ENCODE results near the gene CAPN2. TPM values are rescaled to one million over a fixed set of nuclear protein-coding genes. Genes with fewer than 3 reads are reported as not detected.
A peak's percentile ranks its signal among the peaks of the same experiment; 100 is the strongest.

CAPN2 gene
- total and polyA plus RNA-seq, 2 experiments from 2014 or later = 8.4 to 17.8 TPM

GRCh38 chr1:223706077-223706973, 6.0 kb upstream of the CAPN2 start (continued):
- TF ChIP-seq, protein P1, sequence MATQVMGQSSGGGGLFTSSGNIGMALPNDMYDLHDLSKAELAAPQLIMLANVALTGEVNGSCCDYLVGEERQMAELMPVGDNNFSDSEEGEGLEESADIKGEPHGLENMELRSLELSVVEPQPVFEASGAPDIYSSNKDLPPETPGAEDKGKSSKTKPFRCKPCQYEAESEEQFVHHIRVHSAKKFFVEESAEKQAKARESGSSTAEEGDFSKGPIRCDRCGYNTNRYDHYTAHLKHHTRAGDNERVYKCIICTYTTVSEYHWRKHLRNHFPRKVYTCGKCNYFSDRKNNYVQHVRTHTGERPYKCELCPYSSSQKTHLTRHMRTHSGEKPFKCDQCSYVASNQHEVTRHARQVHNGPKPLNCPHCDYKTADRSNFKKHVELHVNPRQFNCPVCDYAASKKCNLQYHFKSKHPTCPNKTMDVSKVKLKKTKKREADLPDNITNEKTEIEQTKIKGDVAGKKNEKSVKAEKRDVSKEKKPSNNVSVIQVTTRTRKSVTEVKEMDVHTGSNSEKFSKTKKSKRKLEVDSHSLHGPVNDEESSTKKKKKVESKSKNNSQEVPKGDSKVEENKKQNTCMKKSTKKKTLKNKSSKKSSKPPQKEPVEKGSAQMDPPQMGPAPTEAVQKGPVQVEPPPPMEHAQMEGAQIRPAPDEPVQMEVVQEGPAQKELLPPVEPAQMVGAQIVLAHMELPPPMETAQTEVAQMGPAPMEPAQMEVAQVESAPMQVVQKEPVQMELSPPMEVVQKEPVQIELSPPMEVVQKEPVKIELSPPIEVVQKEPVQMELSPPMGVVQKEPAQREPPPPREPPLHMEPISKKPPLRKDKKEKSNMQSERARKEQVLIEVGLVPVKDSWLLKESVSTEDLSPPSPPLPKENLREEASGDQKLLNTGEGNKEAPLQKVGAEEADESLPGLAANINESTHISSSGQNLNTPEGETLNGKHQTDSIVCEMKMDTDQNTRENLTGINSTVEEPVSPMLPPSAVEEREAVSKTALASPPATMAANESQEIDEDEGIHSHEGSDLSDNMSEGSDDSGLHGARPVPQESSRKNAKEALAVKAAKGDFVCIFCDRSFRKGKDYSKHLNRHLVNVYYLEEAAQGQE (IDR thresholded peaks at IDR 0.05; ENCODE audit: unreplicated experiment) = no peak
- no peak for TF ChIP-seq ZNF331 (CRISPR knock-in tag; IDR thresholded peaks at IDR 0.05; ENCODE audit: low read depth)
- TF ChIP-seq JUNB (IDR thresholded peaks at IDR 0.05; ENCODE audit: unreplicated experiment) = no peak
- no peak for TF ChIP-seq POLR2AphosphoS5 (IDR thresholded peaks at IDR 0.05; ENCODE audit: low read depth)
- no peak for TF ChIP-seq EZH2 (IDR thresholded peaks at IDR 0.05; ENCODE audit: low read depth, unreplicated experiment)
- TF ChIP-seq CREB1 (CRISPR knock-in tag; IDR thresholded peaks at IDR 0.05; ENCODE audit: low read depth) = no peak
- TF ChIP-seq STAT1 (IDR thresholded peaks at IDR 0.05; ENCODE audit: unreplicated experiment) = no peak
- TF ChIP-seq, protein P2, sequence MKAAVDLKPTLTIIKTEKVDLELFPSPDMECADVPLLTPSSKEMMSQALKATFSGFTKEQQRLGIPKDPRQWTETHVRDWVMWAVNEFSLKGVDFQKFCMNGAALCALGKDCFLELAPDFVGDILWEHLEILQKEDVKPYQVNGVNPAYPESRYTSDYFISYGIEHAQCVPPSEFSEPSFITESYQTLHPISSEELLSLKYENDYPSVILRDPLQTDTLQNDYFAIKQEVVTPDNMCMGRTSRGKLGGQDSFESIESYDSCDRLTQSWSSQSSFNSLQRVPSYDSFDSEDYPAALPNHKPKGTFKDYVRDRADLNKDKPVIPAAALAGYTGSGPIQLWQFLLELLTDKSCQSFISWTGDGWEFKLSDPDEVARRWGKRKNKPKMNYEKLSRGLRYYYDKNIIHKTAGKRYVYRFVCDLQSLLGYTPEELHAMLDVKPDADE (IDR thresholded peaks at IDR 0.05) = no peak
- no peak for TF ChIP-seq NANOG (IDR thresholded peaks at IDR 0.05; ENCODE audit: borderline replicate concordance)

GRCh38 chr1:223707256-223708000, 4.9 kb upstream of the CAPN2 start:
- no peaks in the 10 kb centered on the region for H3K9me3 Mint-ChIP-seq
- H3K79me2 ChIP-seq (replicated peaks; ENCODE audit: insufficient read depth) = no peaks in the 10 kb centered on the region
- H3K4me3 Mint-ChIP-seq = no peak overlapping the region
- DNase-seq (ENCODE audit: low spot score) (peak; percentile 35), ATAC-seq (peak; percentile 19; the same call in 2 of the 3 replicates)
- H2AFZ ChIP-seq = 0 out of 2 replicates have a peak overlapping the region, but pooled peaks have one; percentile 72
- H3K27ac ChIP-seq (ENCODE audit: low read depth) = no peak overlapping the region
- H3K27me3 ChIP-seq (ENCODE audit: insufficient read depth) = peaks cover 14% of the 10 kb centered on the region
- no peaks in the 10 kb centered on the region for H3K36me3 ChIP-seq (ENCODE audit: insufficient read depth)
- H4K20me1 ChIP-seq (replicated peaks; ENCODE audit: insufficient read depth) = no peaks in the 10 kb centered on the region
- no peak overlapping the region for H3K27ac Mint-ChIP-seq
- peaks cover 16% of the 10 kb centered on the region for H3K4me1 Mint-ChIP-seq
- no peaks in the 10 kb centered on the region; the same call in 1 of the 2 replicates for H3K4me1 ChIP-seq (ENCODE audit: insufficient read depth)
- H3K4me2 ChIP-seq = no peak overlapping the region
- no peak overlapping the region for H3K4me3 ChIP-seq
- no peaks in the 10 kb centered on the region for H3F3A ChIP-seq (replicated peaks; ENCODE audit: low read depth)
- no peaks in the 10 kb centered on the region for H3K9me2 ChIP-seq (ENCODE audit: insufficient read depth)
- H3K36me3 Mint-ChIP-seq (ENCODE audit: low read depth) = no peaks in the 10 kb centered on the region; the same call in 2 of the 3 replicates
- H3K27me3 Mint-ChIP-seq (ENCODE audit: insufficient read depth, low read depth, poor library complexity) = peaks cover 18% of the 10 kb centered on the region
- TF ChIP-seq CREB1 (CRISPR knock-in tag; IDR thresholded peaks at IDR 0.05; ENCODE audit: low read depth) (no peak), STAT1 (IDR thresholded peaks at IDR 0.05; ENCODE audit: unreplicated experiment) (no peak), EZH2phosphoT487 (IDR thresholded peaks at IDR 0.05; ENCODE audit: unreplicated experiment) (no peak), JUNB (IDR thresholded peaks at IDR 0.05; ENCODE audit: unreplicated experiment) (no peak), ZNF114 (CRISPR knock-in tag; IDR thresholded peaks at IDR 0.05) (no peak), NANOG (IDR thresholded peaks at IDR 0.05; ENCODE audit: borderline replicate concordance) (no peak), ZNF331 (CRISPR knock-in tag; IDR thresholded peaks at IDR 0.05; ENCODE audit: low read depth) (no peak), EZH2 (IDR thresholded peaks at IDR 0.05; ENCODE audit: low read depth, unreplicated experiment) (no peak), CTCF (conservative IDR thresholded peaks at IDR 0.05; ENCODE audit: low read depth in 2 of 2) (no peak), POLR2AphosphoS5 (IDR thresholded peaks at IDR 0.05; ENCODE audit: low read depth) (no peak)
- TF ChIP-seq, protein P2 (IDR thresholded peaks at IDR 0.05) = no peak
- TF ChIP-seq, protein P1 (IDR thresholded peaks at IDR 0.05; ENCODE audit: unreplicated experiment) = no peak
